ENCODE results near the gene TRAF3. TPM values are rescaled to one million over a fixed set of nuclear protein-coding genes. Genes with fewer than 3 reads are reported as not detected.
"Not testable (repeated sequence)": the region's sequence is repeated elsewhere in the genome, so short reads cannot be mapped to it uniquely, and the experiment has no call there.

The TRAF3 gene
- total RNA-seq, 1 donor from 2014 or later: 10.7 TPM

DNA sequence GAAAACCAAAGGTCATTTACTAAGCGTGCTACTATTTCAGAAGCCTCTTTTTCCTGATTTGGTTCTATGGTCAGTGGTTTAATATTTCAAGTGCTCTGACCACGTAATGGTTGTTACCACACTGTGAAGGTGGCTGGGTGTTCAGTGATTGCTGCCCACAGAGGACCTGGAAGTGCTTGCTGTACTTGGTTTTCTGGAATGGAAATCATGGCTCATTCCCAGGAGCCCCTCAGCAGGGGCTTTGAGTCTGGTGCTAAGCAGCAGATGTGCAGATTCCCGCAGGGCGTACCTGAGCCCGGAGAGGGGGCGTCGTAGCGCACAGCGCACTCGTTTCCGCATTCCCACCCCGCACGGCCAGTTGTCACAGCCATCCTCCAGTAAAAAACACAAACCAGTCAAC, 50.5 kb downstream of the TRAF3 start:
- DNase-seq (ENCODE audit: low read depth in 2 of 2): no peak

DNA sequence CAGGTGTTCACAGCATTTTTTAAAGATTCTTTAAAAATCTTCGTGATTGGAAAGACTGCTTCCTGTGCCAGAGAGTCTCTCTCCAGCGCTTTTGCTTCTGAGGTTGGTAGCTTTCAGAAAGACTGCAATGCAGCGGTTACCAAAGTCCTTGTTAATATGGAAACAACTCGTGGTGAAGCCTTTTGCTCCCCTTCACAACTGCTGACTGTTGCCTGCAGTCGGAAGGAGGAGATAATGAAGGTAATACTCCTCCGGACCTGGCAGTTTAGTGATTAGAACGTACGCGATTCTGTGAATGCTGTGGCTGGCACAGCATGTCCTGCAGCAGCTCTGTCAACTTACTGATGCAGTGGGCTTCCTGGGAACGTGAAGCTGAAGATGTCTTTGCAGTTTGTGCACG, 50.9 kb downstream of the TRAF3 start:
- no peak for DNase-seq (ENCODE audit: low read depth in 2 of 2)

DNA sequence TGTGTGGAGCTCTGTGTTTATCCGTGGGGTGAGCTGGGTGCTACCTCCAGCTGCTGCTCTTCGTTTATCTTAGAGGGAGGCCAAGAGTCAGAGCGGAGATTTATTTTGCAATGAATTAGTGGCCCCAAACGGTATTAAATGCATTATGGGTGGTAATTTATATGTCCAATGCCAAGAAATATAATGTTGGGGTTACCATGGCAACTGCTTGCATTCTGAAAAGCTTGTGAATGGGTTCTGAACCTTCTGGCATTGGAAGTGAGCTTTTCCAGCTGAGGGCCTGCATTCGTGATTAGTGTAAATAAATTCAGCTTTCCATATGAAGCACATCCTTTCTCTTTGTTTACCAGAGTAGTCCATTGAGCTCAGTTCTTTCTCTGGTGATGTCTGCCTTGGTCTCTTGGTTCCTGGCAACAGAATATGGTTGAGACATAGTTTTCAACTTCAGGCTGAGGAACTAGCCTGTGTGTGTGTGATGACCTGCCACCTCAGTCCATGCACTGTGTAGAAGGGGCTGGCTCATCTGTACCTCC, 51.8 kb downstream of the TRAF3 start:
- peak in 1 of 2 donors; percentile 5 for DNase-seq (ENCODE audit: low read depth in 2 of 2)

DNA sequence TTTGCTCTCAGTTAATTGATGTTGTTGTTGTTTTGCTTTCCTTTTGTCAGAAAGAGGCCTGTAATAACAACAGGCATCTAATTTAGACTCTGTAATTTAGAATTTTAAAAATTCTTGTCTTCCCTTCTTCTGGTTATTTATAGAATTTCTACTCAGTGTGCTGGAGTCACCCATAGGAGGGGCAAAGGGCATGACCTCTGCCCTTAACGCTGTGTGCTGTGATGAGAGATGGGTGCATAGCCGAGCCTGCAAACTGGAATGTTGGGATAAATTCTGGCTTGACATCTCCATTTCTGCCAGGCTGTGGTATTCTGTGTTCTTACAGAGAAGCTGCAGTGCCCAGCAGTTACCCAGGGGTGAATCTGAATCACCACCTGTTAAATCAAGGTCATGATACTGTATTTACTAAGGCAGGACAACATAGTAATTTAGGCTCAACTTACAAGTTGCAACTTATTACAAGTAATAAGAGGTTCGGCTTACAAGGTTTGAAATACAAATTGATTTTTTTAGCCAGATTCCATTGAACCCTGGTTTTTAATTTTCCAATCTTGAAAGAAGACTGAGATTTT, 53.3 kb downstream of the TRAF3 start:
- no peak for DNase-seq (ENCODE audit: low read depth in 2 of 2)

DNA sequence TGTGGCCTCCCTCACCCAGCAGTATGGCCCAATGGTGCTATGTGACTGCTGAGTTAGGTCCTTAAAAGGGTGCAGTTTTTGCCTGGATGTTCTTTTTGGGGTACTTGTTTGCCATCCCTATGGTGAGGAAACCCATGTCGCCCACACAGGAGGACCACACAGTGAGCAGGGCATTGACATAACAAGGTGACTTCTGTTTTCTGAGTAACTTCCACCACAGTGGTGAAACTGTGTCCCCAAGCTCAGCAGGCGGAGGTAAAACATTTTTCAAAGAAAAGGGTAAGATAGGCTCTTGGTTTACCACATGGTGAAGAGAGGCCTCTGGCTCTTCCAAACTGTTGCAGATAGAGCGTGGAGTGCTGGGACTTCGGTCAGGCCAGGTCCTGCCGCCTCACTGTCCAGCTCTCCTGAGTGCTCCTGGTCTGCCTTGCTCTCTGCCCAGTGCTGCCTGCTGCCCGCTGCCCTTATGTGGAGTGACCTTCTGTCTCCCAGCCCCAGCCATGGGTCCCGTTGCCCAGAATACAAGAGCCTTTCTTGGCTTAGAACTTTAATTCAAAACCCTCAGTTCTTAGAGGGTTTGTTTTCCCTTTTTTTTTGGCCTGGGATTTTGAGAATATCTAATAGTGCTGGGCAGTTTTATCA, 54.0 kb downstream of the TRAF3 start:
- DNase-seq (ENCODE audit: low read depth in 2 of 2): no peak

DNA sequence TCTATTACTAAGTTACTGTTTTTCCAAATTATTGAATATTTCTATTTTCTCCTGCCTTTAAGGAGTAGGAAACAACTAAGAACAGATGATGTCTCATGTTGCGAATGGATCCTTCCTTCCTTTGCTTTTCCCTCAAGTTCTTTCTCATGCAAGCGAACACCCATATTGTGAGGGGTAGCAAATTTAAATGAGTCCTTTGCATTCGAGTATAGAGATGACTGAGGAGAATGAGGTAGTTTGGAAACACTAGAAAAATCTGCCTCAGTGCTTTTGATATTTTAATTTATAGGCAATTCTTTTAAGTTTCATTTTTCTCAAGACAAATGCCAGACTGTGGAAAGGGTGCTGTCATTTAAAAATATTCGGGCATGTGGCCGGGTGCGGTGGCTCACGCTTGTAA, 56.1 kb downstream of the TRAF3 start:
- DNase-seq (ENCODE audit: low read depth in 2 of 2): no peak

DNA sequence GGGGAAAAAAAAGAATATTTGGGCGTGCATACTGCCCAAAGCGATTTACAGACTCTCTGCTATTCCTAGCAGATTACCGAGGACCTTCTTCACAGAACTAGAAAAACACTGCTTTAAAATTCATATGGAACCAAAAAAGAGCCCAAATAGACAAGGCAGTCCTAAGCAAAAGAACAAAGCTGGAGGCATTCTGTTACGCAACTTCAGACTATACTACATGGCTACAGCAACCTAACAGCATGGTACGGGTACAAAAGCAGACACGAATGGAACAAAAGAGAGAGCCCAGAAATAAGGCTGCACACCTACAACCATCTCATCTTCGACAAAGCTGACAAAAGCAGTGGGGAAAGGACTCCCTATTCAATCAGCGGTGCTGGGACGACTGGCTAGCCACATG, 56.7 kb downstream of the TRAF3 start:
- DNase-seq (ENCODE audit: low read depth in 2 of 2): no peak

DNA sequence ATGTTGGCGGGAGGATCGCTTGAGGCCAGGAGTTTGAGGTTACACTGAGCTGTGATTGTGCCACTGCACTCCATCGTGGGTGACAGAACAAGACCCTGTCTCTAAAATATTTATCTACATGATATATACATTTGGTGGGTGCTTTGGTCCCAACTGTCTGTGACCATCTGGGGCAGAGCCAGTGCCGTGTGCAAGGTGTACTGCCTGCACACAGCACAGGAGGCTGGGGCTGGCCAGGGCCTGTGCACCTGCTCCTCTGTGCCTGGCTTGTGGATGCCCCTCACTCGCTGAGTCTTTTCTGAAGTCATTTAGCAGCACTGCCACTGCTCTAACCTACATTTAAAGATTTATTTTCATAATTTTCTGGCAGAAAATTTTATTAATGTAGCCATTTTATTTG, 58.7 kb downstream of the TRAF3 start:
- DNase-seq (ENCODE audit: low read depth in 2 of 2): no peak

DNA sequence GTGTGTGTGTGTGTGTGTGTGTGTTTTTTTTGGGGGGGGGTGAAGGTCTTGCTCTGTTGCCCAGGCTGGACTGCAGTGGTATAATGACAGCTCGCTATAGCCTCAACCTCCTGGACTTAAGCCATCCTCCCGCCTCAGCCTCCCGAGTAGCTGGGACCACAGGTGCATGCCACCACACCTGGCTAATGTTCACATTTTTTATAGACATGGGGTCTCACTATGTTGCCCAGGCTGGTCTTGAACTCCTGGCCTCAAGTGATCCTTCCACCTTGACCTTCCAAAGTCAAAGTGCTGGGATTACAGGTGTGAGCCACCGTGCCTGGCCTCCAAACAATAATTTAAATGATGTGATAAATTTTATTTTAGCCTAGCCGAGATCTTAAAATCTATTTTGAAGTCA, 59.9 kb downstream of the TRAF3 start:
- DNase-seq (ENCODE audit: low read depth in 2 of 2): not testable (repeated sequence)

DNA sequence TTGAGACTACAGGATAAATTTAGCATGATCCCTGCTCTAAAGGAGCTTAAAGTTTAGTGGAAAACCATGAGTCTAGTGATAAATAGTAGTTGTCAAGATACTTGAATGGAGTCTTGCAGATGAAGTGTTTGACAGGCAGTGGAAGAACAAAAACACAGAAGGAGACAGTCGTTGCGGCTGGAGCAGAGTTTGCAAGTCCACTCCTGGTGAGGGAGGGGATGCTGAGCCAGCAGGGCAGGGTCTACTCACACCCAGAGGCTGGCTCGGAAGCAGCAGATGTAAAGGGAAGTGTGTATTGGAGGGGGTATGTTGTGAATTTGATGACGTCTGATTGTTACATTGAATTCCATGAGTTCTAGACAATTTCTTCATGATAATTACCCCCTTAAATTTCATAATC, 61.3 kb downstream of the TRAF3 start:
- DNase-seq (ENCODE audit: low read depth in 2 of 2): no peak

DNA sequence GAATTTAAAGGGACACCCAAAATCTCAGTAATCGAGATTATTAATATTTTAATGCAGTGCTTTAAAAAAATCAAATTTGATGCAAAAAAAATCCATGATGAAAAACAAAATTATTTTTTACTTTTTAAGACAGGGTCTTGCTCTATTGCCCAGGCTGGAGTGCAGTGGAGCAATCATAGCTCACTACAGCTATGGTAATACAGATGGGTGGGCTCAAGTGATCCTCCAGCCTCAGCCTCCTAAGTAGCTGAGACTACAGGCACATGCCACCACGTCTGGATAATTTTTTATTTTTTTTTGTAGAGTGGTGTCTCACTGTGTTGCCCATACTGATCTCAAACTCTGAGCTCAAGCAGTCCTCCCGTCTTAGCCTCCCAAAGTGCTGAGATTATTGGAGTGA, 62.9 kb downstream of the TRAF3 start:
- no peak for DNase-seq (ENCODE audit: low read depth in 2 of 2)

DNA sequence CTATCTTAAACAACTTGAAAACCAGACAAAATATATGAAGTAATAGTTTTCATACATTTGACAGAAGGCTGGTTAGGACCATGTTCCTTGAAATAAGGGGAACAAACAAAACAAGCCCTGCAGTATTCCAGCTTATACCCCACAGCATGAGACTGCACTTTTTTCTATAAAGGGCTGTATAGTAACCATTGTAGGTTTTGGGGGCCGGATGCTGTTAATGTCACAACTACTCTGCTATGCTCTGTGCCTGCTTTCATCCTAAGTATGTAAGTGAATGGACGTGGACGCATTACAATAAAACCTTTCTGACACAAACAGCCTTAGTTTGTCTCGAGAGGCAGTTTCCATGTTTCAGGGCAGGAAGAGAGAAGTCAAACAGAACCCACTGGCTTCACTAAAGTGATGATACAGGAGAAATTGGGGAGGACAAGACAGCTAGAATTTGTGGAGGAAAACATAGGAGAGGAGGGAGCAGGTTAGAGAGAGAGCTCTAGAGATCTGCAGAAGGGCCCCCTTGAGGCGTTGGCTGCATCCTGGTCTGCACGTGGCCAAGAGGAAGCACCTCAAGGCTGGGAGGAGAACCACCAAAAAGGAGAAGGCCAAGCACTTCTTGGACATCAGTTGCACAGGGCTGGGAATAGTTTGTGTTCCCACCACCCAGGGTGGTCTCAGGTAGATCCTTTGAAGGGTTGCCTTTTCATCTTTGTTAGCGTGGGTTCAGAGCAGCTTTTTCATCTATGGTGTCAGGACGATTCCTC, 63.7 kb downstream of the TRAF3 start:
- DNase-seq (ENCODE audit: low read depth in 2 of 2): no peak

DNA sequence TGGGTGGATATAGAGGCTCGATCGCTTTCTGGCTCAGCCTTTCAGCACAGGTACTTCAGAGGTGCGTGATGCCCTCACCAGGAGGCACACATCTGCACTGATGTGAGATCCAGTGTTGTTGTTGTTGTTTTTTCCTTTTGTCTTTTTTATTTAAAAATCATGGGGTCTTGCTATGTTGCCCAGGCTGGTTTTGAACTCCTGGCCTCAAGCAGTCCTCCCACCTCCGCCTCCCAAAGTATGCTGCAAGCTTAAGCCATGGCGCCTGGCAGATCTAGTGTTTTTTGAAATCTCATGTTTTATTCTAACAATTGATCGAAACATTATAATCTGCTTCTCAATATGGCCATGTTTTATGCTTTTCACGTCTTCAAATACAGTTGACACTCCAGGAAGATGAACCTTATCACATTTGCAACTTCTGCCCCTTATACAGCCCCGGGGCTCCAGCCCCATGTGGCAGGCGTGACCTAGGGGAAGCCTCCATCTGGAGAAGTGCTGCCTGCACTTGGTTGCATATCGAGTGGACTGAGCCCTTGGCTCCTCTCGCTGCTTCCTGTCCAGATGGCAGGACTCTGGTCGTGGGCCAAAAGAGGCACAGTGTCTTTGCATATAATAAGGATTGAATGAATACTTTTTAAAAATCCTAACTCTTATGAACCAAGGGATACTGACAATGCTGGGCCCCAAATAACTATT, 71.7 kb downstream of the TRAF3 start:
- peak; percentile 17 to 75 for DNase-seq (ENCODE audit: low read depth in 2 of 2)

DNA sequence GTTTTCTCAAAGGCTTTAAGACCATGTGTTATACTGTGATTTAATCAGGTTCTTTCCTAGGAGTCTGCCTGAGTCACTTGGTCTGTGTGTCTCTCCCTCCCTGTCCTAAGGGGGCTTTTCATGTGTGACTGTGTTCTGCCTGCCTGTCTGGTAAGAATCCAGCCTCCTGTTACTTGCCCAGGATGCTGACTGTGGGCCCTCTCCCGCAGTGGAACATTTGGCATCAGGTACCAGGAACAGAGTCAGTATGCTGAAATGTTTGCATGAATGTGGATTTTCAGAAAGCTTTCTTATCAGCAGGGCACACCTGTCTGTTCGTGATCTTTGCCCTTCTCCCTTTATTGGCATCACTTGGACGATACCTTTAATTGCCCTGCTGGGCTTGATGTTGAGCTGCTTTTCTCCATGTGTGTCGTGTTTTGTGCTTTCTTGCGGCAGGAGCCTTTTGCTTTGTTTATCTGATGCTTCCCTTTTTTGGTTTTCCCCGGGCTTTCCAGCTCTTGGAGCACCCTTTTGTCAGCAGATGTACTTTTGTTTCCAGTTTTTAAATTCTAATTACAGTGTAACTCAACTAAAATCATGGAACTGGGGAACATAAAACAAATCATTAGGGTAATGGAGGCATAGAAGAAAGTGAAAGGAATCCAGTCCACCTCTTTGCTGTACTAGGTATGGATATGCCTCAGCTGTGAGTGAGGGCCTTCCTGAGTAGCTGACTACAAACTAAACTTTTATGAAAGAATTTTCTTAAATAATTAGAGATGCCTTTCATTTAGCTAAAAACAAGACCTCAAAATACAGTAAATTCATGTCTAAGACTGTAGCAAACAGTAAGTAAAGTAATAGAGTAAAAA, 72.5 kb downstream of the TRAF3 start:
- peak; percentile 68 to 73 for DNase-seq (ENCODE audit: low read depth in 2 of 2)

DNA sequence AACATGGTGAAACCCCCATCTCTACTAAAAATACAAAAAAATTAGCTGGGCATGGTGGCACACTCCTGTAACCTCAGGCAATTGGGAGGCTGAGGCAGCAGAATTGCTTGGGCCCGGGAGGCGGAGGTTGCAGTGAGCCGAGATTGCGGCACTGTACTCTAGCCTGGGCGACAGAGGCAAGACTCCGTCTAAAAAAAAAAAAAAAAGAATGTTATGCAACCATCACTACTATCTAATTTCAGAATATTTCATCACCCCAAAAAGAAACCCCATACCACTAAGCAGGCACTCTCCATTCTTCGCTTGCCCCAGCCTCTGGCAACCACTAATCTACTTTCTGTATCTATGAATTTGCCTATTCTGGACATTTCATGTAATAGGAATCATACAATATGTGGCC, 76.4 kb downstream of the TRAF3 start:
- no peak for DNase-seq (ENCODE audit: low read depth in 2 of 2)

DNA sequence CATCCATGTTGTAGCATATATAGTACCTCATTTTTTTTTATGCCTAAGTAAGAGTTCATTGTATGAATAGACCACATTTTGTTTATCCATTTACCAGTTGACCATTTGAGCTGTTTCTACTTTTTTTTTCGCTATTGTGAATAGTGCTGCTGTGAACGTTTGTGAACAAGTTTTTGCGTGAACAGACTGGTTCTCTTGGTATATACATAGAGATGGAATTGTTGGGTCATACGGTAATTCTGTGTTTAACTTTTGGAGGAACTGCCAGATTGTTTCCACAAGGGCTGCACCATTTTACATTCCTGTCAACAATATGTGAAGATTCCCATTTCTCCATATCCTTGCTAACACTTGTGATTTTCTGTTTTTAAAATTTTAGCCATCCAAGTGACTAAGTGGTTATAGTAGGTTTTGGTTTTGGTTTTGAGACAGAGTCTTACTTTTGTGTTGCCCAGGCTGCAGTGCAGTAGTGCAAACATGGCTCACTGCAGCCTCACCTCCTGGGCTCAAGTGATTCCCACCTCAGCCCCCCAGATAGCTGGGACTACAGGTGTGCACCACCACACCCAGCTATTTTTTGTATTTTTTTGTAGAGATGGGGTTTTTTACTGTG, 76.9 kb downstream of the TRAF3 start:
- DNase-seq (ENCODE audit: low read depth in 2 of 2): no peak

DNA sequence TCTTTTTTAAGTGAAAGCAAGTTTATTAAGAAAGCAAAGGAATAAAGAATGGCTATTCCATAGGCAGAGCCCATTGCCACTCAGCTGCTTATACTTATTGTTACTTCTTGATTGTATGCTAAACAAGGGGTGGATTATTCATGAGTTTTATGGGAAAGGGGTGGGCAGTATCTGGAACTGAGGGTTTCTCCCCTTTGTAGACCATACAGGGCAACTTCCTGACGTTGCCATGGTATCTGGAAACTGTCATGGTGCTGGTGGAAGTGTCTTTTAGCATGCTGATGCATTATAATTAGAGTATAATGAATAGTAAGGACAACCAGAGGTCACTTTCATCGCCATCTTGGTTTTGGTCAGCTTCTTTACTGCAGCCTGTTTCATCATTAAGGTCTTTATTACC, 78.9 kb downstream of the TRAF3 start:
- DNase-seq (ENCODE audit: low read depth in 2 of 2): no peak

DNA sequence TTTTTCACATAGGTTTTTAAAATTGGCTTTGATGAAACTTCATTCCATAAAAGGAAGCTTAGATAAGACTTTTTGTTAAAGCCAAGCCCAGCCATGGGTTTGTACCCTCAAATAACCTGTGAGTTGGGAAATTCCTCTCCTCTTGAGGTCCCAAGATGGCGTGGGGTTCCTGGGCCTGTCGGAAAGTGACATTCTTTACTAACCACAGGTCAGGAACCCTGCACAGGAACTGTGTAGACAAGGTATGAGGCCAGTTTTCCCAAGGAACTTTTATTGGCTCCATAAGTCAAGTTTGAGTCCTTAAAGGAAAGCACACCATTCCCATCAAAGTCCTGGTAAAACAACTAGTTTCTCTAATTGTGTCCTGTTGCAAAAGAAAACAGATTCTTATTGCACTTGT, 80.2 kb downstream of the TRAF3 start:
- DNase-seq (ENCODE audit: low read depth in 2 of 2): peak in 1 of 2 donors; percentile 7

DNA sequence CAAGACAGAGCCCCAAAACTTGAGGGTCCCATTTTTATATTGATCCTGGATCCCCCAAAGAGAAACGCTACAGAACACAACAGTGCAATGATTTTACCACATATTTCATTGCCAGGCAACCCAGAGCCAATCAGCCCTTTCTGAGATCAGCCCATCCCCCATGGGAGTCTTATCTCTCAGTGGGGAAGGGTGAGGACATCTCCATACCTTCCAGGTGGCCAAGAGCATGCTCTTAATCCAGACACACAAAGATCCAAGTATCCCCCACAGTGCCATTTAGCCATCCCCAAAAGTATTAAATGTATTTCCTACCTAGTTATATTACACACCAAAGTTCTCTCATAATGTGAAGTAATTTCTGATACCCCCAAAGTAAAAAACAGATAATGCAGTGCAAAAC, 82.7 kb downstream of the TRAF3 start:
- no peak for DNase-seq (ENCODE audit: low read depth in 2 of 2)

DNA sequence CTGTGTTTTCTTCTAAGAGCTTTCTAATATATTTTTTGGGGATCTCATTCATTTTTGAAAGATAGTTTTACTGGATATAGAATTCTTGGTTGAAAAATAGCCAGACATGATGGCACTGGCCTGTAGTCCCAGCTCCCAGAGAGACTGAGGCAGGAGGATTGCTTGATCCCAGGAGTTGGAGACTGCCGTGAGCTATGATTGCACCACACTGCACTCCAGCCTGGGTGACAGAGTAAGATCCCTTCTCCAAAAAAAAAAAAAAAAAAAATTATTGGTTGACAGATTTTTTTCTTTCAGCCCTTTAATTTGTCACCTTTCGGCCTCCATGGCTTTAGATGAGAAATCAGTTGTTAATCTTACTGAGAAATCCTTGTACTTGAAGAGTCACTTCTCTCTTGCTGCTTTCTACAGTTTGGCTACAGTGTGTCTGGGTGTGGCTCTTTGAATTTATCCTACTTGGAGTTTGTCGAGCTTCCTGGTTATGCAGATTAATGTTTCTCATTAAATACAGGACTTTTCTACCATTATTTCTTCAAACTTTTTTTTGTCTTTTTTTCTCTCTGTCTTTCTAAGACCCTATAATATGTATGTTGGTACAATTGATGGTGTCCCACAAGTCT, 85.0 kb downstream of the TRAF3 start:
- DNase-seq (ENCODE audit: low read depth in 2 of 2): no peak

All from lung microvascular endothelial cell (primary cell).